ENCODE measurements around the gene ANO1.

The ANO1 gene

GRCh38 chr11:70054004-70054403 lies 24.1 kb upstream of the ANO1 start:
- no peak for DNase-seq

- DNase-seq, result no peak
Measured at GRCh38 chr11:70055444-70055843, 22.7 kb upstream of the ANO1 start.

- DNase-seq, result no peak
Measured at GRCh38 chr11:70057080-70057479, 21.0 kb upstream of the ANO1 start.

GRCh38 chr11:70059971-70060370 lies 18.1 kb upstream of the ANO1 start:
- no peak for DNase-seq

- no peak for DNase-seq
Measured at GRCh38 chr11:70060611-70061293, 17.4 kb upstream of the ANO1 start.

GRCh38 chr11:70061734-70062133 lies 16.4 kb upstream of the ANO1 start:
- DNase-seq, result no peak

GRCh38 chr11:70063121-70063520 lies 15.0 kb upstream of the ANO1 start:
- no peak for DNase-seq

- DNase-seq, result no peak
Measured at GRCh38 chr11:70063555-70063954, 14.6 kb upstream of the ANO1 start.

- no peak for DNase-seq
Measured at GRCh38 chr11:70064008-70064725, 13.9 kb upstream of the ANO1 start.

GRCh38 chr11:70064726-70065317 lies 13.3 kb upstream of the ANO1 start:
- DNase-seq, result no peak

GRCh38 chr11:70065318-70066135 lies 12.6 kb upstream of the ANO1 start:
- DNase-seq, result no peak

GRCh38 chr11:70066136-70066520 lies 12.0 kb upstream of the ANO1 start:
- DNase-seq, result no peak

- no peak for DNase-seq
Measured at GRCh38 chr11:70066628-70067027, 11.5 kb upstream of the ANO1 start.

GRCh38 chr11:70067036-70067435 lies 11.1 kb upstream of the ANO1 start:
- no peak for DNase-seq

- no peak for DNase-seq
Measured at GRCh38 chr11:70067591-70068341, 10.4 kb upstream of the ANO1 start.

- no peak for DNase-seq
Measured at GRCh38 chr11:70068345-70068744, 9.8 kb upstream of the ANO1 start.

- no peak for DNase-seq
Measured at GRCh38 chr11:70068950-70069349, 9.2 kb upstream of the ANO1 start.

GRCh38 chr11:70070706-70071105 lies 7.4 kb upstream of the ANO1 start:
- no peak for DNase-seq

- no peak for DNase-seq
Measured at GRCh38 chr11:70071996-70072395, 6.1 kb upstream of the ANO1 start.

- DNase-seq, result no peak
Measured at GRCh38 chr11:70072461-70072860, 5.7 kb upstream of the ANO1 start.

- no peak for DNase-seq
Measured at GRCh38 chr11:70072861-70073755, 5.0 kb upstream of the ANO1 start.
